Nephron progenitor cell (in vitro differentiated cells): Measurements from ENCODE around the gene CDC37L1.

Experiments
- DNase-seq: peaks from one replicate; pipeline ENCODE4 v3.0.0; 2021
- H3K27ac Mint-ChIP-seq: 2 replicates; pipeline ENCODE4 v1.8.0; 2021; ENCODE audit warnings: mild to moderate bottlenecking, moderate library complexity, mixed read lengths
- H3K27me3 Mint-ChIP-seq: 2 replicates; pipeline ENCODE4 v1.8.0; 2021; ENCODE audit warnings: mild to moderate bottlenecking, low read depth, mixed read lengths; ENCODE audit not compliant: poor library complexity
- H3K36me3 Mint-ChIP-seq: 2 replicates; pipeline ENCODE4 v1.8.0; 2021; ENCODE audit warnings: low read depth, mixed read lengths
- H3K4me1 Mint-ChIP-seq: 2 replicates; pipeline ENCODE4 v1.8.0; 2021; ENCODE audit warnings: mixed read lengths
- H3K4me3 Mint-ChIP-seq: 2 replicates; pipeline ENCODE4 v1.8.0; 2021; ENCODE audit warnings: mild to moderate bottlenecking, moderate library complexity, mixed read lengths
- H3K9me3 Mint-ChIP-seq: 2 replicates; pipeline ENCODE4 v1.8.0; 2021; ENCODE audit warnings: mild to moderate bottlenecking, moderate library complexity, mixed read lengths
- CTCF ChIP-seq: fragments of 200-600 bp; sonication (generic); IDR thresholded peaks from 2 replicates; pipeline ENCODE4 v1.5.0; 2021; ENCODE audit warnings: antibody characterized with exemption

Gene CDC37L1

GRCh38 chr9:4700091-4700490 is 20.7 kb downstream of the CDC37L1 start:
- no peak for TF ChIP-seq CTCF
- Mint-ChIP-seq H3K4me3 (no peak overlapping the region), H3K4me1 (no peaks in the 10 kb centered on the region), H3K36me3 (peaks cover 38% of the 10 kb centered on the region), H3K27me3 (no peaks in the 10 kb centered on the region), H3K9me3 (no peaks in the 10 kb centered on the region), H3K27ac (no peak overlapping the region)
- no peak for DNase-seq

DNA sequence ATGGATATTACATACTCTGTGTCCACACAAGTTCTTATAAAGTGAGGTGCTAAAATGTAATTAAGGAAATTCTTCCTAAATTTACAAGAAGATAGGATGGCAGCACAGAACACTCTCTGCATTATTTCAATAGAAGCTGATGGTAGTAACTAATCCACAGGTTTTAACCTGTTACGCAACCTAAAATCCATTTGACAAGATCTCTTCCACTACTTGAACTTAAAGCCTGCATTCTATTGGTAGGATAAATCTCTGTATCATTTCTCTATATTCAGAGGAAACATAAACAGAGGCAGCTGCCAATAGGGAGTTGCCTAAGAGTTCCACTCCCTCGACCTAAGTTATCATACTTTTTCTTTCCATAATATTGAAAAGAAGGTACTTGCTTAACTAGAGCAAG is 21.6 kb downstream of the CDC37L1 start:
- no peak for DNase-seq
- Mint-ChIP-seq H3K27me3 (no peaks in the 10 kb centered on the region), H3K9me3 (no peaks in the 10 kb centered on the region), H3K4me3 (no peak overlapping the region), H3K4me1 (no peaks in the 10 kb centered on the region), H3K27ac (no peak overlapping the region), H3K36me3 (peaks cover 36% of the 10 kb centered on the region)
- TF ChIP-seq CTCF, result no peak

GRCh38 chr9:4701526-4701925 is 22.2 kb downstream of the CDC37L1 start:
- H3K27ac Mint-ChIP-seq, result no peak overlapping the region
- DNase-seq, result no peak
- no peak overlapping the region for H3K4me3 Mint-ChIP-seq
- no peaks in the 10 kb centered on the region for H3K9me3 Mint-ChIP-seq
- no peak for TF ChIP-seq CTCF
- H3K4me1 Mint-ChIP-seq, result no peaks in the 10 kb centered on the region
- no peaks in the 10 kb centered on the region for H3K27me3 Mint-ChIP-seq
- peaks cover 39% of the 10 kb centered on the region for H3K36me3 Mint-ChIP-seq

- DNase-seq, result no peak
- H3K4me3 Mint-ChIP-seq, result no peak overlapping the region
- no peak for TF ChIP-seq CTCF
- no peak overlapping the region for H3K27ac Mint-ChIP-seq
- H3K36me3 Mint-ChIP-seq, result peaks cover 37% of the 10 kb centered on the region
- no peaks in the 10 kb centered on the region for H3K27me3 Mint-ChIP-seq
- H3K4me1 Mint-ChIP-seq, result no peaks in the 10 kb centered on the region
- H3K9me3 Mint-ChIP-seq, result no peaks in the 10 kb centered on the region
Measured at GRCh38 chr9:4704129-4704528, 24.8 kb downstream of the CDC37L1 start.

GRCh38 chr9:4706021-4706420 is 26.7 kb downstream of the CDC37L1 start:
- Mint-ChIP-seq H3K27ac (peak overlapping the region; percentile 17), H3K9me3 (no peaks in the 10 kb centered on the region), H3K27me3 (no peaks in the 10 kb centered on the region), H3K4me3 (no peak overlapping the region), H3K36me3 (peaks cover 37% of the 10 kb centered on the region), H3K4me1 (no peaks in the 10 kb centered on the region)
- TF ChIP-seq CTCF, result no peak
- DNase-seq, result no peak

- Mint-ChIP-seq H3K27ac (peak overlapping the region; percentile 79), H3K4me1 (no peaks in the 10 kb centered on the region), H3K27me3 (no peaks in the 10 kb centered on the region), H3K4me3 (no peak overlapping the region), H3K36me3 (peaks cover 37% of the 10 kb centered on the region), H3K9me3 (no peaks in the 10 kb centered on the region)
- no peak for DNase-seq
- TF ChIP-seq CTCF, result no peak
Measured at GRCh38 chr9:4706971-4707622, 27.7 kb downstream of the CDC37L1 start.
